GM21786 (cell line): ENCODE measurements around the gene SMARCA1.

ENCODE experiments used
- ATAC-seq: cut with Tn5 transposase; IDR thresholded peaks from one replicate; pipeline ENCODE4 v1.9.1; 2021; ENCODE audit not compliant: unreplicated experiment

Gene SMARCA1

DNA sequence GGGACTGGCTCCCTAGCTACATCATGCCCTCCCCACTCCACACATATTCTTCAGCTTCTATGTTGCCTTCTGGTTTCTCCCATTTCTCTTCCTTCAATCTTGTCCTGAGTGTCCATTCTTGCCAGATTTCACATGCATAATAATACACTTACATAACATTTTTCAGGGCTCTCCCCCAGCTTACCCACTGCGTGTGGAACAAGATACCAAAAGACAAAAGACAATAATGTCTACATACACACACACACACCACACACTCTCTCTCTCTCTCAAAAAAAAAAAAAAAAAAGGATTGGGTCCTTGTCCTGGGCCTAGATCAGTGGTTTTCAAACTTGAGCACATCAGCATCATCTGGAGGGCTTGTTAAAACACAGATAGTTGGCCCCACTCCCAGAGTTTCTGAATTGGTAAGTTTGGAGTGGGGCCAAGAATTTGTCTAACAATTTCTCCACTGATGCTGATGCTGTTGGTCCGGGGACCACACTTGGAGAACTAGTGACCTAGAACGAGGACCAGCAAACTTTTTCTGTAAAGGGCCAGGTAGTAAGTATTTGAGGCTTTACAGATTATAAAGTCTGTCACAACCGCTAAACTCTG lies 6.5 kb upstream of the SMARCA1 start:
- ATAC-seq: no peak

DNA sequence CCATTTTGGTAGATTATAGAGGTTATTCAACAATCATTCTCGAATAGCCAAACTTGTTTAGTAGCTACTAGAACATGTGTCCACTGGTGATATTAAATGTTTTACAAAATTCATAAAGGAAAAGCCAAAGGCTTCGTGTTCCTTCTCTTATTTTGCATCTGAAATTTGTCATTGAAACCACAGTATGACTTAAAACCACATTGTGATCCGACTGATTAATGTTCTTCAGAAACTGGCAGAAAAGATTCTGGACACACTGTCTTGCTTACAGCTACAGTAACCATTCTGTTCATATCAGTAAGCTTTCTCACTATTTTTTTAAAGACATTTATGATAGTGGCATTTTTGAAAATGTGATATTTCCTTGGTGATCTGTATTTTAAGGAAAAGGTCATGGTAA lies 2.6 kb upstream of the SMARCA1 start:
- ATAC-seq: no peak

DNA sequence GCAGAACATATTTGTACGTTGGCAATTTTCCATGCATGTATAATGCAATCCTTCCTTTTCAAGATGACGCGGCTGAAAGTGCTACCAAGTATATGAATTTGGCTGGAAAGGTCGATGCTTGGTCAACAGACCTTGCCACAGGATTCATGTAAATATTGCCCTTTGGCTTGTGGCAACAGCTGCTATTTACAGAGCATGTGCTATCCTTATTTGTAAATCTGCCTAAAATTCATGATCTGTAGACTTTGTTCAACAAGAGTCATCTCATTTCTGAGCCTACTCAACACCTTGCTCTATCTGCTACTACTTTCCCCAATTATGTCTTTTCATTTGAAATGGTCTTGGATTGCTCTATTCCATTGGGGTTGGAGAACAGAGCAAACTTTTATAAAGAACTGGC lies 1.9 kb upstream of the SMARCA1 start:
- ATAC-seq: no peak

DNA sequence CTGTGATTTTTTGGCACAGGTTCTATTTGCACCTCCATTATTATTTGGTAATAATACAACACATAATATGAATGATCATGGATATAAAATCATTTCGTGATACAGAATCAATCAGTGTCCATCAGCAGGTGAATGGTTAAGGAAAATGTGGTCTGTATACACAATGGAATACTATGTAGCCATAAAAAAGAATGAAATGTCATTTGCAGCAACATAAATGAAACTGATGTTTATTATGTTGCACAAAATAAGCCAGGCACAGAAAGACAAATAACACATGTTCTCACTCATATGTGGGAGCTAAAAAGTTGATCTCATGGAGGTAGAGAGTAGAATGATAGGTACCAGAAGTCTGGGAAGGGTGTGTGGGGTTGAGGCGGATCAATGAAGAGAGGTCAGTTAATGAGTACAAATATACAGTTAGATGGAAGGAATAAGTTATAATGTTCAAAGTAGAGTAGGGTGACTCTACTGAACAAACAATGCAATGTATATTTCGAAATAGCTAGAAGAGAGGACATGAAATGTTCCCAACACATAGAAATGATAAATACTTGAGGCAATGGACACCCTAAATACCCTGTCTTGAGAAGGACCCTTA lies 1.1 kb upstream of the SMARCA1 start:
- ATAC-seq: no peak

DNA sequence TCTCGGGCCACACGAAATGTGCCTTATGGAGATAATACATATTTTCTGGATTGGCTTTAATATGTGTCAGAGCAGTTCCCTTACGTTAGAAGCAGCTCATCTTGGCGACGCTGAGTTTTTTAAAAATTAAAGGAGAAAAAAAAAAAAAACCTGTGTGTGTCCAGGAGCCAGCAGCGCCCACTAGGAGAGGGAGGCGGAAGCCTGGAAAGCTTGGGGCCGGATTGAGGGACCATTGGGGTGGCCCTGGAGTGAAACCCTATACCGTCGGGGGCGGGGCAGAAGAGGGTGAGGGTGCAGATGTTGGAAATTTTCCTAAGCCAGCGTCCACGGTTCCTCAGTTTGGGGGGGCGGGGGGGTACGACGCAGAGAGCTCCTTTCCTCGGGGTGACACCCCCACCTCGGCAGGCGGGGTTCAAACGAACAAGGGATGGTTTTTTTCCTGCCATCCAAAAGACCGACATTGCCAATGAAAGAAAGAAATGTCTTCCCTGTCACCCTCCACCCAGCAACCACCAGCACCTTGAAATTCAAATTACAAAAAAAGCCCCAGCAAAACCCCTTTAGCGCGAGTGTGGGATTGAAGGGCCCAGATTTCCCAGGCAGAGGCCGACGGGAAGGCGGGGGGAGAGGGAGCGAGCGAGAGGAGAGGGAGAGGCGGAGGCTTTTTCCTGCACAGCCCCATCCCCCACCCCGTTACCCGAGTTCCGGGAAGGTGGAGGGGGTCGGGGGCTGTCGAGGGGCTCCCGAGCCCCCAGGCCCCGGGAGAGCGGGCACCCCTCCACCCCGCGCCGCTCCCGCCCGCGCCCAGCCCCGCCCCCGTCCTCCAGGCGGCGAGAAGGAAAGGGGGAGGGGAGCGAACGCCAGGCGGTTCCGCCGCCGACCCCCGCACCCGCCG lies 859 bp downstream of the SMARCA1 start:
- no peak for ATAC-seq

DNA sequence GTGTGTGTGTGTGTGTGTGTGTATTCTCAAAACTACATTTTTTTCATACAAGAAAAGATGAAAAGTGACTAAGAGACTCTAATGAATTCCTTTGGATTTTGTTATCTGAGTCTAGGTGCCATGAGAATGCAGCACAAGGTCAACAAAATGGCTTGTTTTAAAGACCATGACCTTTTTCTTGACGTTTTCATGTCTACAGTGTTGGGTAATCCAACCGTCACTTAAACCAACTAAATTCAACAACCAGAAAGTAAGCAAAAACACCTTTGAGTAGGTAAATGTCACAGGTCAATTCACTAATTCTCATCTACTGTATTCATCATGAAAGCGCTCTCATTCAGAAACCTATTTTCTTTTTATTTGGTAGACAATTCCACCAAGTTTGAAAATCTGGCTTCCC lies 3.1 kb downstream of the SMARCA1 start:
- ATAC-seq: no peak

DNA sequence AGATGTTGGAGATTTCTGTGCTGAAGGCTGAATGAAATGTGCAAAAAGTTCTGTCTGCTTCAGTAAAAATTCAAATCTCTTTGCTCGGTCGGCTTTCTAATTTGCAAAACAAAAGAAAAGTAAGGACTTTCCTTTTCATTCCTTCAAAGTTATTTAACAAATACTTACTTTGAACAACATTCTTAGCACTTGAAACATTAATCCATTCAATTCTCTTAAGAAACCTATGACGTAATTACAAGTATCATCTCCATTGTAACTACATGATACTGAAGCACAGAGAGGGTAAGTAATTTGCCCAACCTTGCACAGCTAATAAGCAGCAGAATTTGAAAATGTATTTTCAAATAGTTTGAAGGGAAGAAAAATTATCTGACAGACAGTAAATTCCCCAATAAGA lies 6.9 kb downstream of the SMARCA1 start:
- ATAC-seq: no peak

DNA sequence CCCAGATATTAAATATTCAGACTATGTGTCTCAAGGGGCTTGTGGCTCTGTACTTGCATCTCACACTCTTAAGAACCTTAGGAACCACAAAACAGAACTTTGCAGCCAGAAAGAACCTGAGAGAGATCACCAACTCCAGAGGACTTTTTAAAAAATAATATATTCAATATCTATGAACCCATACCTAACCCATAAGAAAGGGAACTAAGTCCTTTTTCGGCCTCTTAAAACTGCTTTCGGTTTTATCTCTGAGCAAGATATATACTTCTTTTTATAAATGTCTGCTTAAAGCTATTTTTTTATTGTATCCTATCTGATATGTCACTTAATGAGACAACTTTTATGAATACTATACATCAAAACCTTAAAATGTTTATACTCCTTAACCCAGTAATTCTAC lies 10.9 kb downstream of the SMARCA1 start:
- no peak for ATAC-seq

DNA sequence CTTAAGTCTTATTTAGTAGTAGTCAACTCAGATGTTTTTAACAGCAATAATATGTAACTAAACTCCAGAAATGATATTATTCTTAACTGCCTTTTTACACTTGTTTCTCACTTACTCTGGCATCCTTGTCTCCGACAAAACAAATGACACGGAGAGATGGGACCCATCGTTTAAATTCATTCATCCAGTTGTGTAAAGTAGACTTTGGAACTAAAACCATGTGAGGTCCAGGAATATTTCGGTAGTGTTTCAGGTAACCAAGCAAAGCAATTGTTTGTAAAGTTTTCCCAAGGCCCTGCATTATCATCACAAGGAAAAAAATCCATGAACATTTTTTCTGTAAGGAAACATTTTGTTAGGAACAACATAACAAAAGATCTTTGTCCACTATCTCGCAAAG lies 11.6 kb downstream of the SMARCA1 start:
- no peak for ATAC-seq

DNA sequence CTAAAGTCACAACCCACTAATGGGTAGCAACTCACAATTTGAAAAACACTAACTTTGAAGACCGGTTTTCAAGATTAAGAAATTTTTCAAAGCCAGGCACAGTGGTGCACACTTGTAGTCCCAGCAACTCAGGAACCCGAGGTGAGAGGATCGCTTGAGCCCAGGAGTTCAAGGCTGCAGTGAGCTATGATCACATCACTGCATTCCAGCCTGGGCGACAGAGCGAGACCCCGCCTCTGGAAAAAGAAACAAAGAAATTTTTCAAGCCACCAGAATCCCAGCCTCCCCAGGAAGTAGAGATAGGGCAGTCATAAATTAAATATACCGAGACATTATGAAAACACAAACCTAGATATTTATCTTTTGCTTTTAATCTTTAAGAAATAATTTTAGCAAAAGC lies 13.0 kb downstream of the SMARCA1 start:
- ATAC-seq: no peak

DNA sequence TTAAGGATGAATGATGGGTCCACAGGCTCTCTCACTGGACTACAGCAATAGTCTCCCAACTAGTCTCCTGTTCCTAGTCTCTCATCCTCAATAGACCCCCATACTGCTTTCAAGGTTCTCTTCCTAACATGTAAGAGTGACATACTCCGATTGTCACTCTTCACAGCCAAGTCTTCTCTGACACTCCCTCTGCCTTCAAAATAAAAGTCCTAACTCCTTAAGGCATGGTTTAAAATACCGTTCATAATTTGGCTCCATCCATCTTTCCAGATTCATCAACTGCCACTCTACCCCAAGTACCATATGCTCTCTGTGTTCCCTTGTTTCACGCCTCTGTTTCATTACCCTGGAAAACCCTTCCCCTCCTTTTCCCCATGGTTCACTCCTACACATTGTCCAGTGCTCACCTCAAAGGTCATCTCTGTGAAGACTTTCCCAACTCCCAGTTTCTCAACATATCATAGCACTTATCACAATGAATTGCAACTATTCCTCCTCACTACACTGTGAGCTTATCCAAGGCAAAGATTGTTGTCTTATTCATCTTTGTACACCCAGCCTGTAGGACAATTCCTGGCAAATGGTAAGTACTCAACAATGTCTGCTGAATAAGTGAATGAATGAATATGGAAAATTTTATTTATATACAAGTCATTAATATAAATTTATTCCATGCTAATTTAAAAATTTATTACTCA lies 26.0 kb downstream of the SMARCA1 start:
- no peak for ATAC-seq

DNA sequence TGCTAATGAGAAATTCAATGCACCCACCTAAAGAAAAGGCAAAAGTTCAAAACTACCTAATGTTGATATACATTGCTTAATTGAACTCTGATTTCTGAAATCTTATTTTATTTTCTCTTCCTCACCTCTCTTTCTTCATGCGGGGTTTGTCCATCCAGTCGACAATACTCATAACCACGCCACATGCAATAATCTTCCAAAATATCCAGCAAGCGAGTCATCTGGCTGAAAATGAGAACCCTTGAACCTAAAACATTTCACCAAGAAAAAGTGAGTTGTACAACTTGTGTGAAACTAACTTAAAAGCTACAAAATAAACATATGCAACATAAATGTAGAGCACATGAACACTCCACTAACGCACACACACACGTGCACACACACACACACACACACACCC lies 26.7 kb downstream of the SMARCA1 start:
- ATAC-seq: no peak

DNA sequence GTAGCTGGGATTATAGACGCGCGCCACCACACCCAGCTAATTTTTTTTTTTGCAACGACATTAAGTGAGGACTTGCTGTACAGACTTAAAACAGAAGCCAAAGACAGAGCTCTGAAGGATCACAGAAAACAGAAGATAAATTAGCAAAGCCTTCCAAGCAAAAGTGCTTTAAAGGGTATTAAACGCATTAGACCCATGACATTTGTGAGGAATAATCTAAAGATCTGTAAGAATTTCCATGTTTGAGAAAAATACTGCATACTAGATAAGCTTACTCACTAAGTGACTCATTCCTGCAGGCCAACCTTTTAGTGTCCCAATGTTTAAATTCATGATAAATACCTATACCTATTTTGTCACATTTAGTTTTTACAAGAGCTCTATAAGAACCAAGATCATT lies 27.4 kb downstream of the SMARCA1 start:
- ATAC-seq: no peak

DNA sequence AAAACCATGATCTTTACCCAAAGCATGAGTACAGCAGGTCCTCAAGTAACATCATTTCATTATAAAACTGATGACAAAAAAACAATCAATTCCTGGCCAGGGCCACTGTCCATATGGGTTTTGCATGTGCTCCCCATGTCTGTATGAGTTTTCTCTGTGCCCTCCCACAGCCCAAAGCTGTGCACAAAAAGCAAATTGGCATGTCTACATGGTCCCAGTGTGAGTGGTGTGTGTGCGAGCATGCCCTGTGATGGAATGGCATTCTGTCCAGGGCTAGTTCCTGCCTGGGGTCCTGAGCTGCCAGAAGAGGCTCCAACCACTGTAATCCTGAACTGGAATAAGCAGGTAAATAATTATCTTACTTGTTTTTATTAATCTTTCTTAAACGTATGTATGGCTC lies 28.4 kb downstream of the SMARCA1 start:
- no peak for ATAC-seq

DNA sequence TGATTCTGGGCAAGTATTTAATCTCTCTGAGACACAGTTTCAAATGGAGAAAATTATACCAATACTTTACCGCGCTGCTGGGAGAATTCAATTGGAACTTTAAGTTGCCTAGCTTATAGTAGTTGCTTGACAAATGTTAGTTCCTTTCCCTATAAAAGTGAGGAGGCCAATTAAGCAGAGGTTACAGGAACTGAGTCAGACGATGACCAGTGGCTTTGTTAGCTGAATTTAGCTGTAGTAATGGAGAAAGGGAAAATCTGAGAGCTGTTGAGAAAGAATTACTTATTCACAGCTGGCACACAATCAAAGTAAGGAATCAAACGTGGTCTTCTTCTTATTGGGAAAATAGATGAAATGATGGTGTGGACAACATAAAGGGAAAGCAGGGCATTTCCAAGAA lies 29.6 kb downstream of the SMARCA1 start:
- no peak for ATAC-seq

DNA sequence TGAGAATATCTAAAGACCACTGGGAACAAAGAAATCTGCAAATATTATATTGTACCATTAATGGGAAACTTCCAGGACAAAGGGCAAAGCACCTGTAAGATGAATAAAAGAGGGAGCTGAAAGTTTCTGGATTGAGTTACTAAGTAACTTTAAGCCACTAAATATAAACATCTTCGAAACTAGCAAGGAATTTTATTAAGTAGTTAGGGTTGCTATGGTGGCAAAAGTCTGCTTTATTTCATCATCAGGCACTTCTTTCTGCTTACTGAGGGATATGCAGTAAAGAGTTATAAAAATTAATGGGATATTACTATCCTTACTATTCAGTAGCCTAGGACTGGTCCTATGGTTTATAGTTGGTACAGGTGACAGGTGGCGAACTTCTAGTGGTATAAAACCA lies 33.0 kb downstream of the SMARCA1 start:
- no peak for ATAC-seq

DNA sequence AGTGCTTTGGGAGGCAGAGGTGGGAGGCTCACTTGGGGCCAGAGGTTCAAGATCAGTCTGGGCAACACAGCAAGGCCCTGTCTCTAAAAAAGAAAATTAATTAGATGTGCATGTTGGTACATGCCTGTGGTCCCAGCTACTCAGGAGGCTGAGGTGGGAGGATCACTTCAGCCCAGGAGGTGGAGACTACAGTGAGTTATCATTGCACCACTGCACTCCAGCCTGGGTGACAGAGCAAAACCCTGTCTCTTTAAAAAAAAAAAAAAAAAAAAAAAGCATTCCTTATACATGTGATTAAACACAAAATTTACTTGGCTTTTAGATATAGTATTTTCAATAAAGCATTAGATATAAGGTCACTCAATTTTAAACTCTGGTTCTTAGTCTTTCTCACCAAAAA lies 34.9 kb downstream of the SMARCA1 start:
- no peak for ATAC-seq

DNA sequence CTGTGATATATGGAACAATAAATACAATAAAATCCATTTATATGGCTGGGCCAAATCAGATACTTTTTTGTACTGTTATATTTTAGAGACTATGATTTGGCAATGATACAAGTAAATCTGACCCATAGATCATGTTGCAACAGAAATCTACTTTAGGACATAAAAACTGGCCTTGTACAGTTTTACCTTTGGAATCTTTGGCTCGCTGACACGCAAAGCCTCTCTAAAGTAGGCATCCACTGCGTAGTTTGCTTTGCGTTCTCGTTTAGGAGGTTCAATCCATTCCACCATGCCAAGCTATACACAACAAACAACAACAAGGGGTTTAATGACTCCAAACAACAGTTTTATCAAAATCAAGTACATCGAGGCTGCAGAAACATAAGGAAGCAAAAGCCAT lies 42.4 kb downstream of the SMARCA1 start:
- no peak for ATAC-seq

DNA sequence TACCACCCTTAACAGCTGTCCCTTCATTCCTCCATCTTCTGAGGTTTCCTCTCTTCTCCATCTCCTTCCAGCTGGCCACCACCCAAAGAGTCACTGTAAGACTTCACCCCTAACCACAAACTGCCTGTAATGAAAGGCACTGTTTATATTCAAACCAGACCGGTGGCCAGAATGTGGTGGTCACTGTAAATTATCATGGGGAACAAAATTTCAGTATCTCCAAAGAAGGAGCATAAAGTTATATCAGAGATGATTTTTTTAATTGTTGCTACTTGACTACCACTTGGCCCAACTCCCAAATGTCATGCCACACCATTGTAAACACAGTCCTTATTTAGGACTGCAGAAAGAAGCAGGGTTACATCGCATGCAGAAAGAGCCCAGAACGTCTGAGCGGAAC lies 44.8 kb downstream of the SMARCA1 start:
- ATAC-seq: no peak

DNA sequence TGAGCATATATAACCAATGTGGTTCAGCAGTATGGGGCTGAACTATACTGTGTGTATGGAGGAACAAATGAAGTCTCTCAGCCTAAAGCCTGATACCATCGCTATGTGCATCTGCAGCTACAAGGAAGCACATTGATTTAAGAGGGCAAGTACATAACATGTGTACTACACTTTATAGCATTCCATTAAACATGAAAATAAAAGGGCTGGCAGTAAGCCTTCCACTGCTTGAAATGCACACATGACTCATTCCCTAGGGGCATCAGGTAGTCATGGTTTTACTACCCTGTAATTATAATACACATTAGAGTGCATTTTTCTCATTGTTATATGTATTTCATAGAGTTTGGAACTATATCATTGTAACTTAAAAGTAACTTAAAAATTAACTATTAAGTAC lies 51.2 kb downstream of the SMARCA1 start:
- ATAC-seq: no peak

DNA sequence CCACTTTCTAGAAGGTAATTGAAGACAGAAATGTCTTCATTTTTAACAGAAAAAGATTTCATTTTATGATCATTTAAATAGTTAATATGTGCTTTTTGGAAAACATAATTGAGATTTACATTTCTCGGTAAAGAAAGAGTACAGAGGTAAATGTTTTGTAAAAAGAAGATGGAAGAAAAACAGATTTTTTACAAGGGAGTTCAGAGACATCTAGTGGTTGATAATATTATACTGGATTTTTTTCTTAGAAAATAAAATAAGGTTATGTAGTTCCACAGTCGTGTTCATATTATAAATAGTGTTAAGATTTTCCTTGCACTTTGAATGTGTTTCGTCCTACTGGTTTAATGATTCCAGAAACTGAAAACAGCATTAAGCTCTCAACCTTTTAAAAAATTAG lies 60.6 kb downstream of the SMARCA1 start:
- ATAC-seq: no peak
